Testis (tissue), 3 donors: ENCODE measurements around the gene ARID1B. TPM values are rescaled to one million over a fixed set of nuclear protein-coding genes. Genes with fewer than 3 reads are reported as not detected.

Source experiments
- DNase-seq: peaks from one replicate; pipeline ENCODE4 v3.0.0-alpha.2; 2019
- H3K27ac ChIP-seq, 2 donors: fragments of 200-600 bp; sonication (generic); one replicate each; pipeline ENCODE4 v1.5.1; 2019
- H3K27me3 ChIP-seq: fragments of 200-600 bp; sonication (generic); one replicate; pipeline ENCODE4 v1.5.1; 2019
- H3K36me3 ChIP-seq: fragments of 200-600 bp; sonication (generic); one replicate; pipeline ENCODE4 v1.5.1; 2017; ENCODE audit warnings: low read depth; ENCODE audit errors: missing control alignments
- H3K4me1 ChIP-seq: fragments of 200-600 bp; sonication (generic); one replicate; pipeline ENCODE4 v1.5.1; 2019
- H3K4me3 ChIP-seq, 2 donors: fragments of 200-600 bp; sonication (generic); one replicate each; pipeline ENCODE4 v1.5.1; 2017 to 2019
- H3K9me3 ChIP-seq: fragments of 200-600 bp; sonication (generic); one replicate; pipeline ENCODE4 v1.5.1; 2017
- POLR2A ChIP-seq: fragments of 450-650 bp; IDR thresholded peaks from one replicate; pipeline ENCODE4 v1.6.1; 2017; ENCODE audit warnings: antibody characterized with exemption, mild to moderate bottlenecking, moderate library complexity
- WGBS, 2 donors: methylation state at CpG; one replicate each; pipeline ENCODE4 v1.1.5; 2018; 5-methylcytosine and 5-hydroxymethylcytosine counted together
- intact Hi-C: fragments of 100-400 bp; cut with DNase I; formaldehyde crosslinking; loops from one replicate; pipeline ENCODE4 v1.15.1; 2023; ENCODE audit warnings: low total_unique reads
- polyA plus RNA-seq: library from polyadenylated mRNA; stranded (reverse); fragments of 350-450 nt; fragmentation: Illumina TruSeq; extraction: RNeasy Lipid Tissue Mini Kit (QIAGEN cat#74804); gene quantifications from one replicate; pipeline ENCODE4 v1.2.3, GENCODE V29; 2014; ENCODE audit warnings: low read depth, low replicate concordance; ENCODE audit not compliant: insufficient read depth
- total RNA-seq, 2 donors: library from RNA; depleted of rRNA; stranded (reverse); fragments of >200 nt; gene quantifications; one replicate each; pipeline ENCODE4 v1.2.3, GENCODE V29; 2016
- TF ChIP-seq, protein P1 (sequence below), 3 experiments: fragments of 450-650 bp in 2 of 3; fragments of 200-600 bp in 1 of 3; sonication (generic) in 1 of 3; IDR thresholded peaks; one replicate each; pipeline ENCODE4 v1.5.1; 2016 to 2019; ENCODE audit warnings: antibody characterized with exemption in 3 of 3, mild to moderate bottlenecking in 2 of 3, moderate library complexity in 1 of 3

The ARID1B gene
- total and polyA plus RNA-seq, 3 donors from 2014 or later: 26.2 to 126 (median 103) TPM

DNA sequence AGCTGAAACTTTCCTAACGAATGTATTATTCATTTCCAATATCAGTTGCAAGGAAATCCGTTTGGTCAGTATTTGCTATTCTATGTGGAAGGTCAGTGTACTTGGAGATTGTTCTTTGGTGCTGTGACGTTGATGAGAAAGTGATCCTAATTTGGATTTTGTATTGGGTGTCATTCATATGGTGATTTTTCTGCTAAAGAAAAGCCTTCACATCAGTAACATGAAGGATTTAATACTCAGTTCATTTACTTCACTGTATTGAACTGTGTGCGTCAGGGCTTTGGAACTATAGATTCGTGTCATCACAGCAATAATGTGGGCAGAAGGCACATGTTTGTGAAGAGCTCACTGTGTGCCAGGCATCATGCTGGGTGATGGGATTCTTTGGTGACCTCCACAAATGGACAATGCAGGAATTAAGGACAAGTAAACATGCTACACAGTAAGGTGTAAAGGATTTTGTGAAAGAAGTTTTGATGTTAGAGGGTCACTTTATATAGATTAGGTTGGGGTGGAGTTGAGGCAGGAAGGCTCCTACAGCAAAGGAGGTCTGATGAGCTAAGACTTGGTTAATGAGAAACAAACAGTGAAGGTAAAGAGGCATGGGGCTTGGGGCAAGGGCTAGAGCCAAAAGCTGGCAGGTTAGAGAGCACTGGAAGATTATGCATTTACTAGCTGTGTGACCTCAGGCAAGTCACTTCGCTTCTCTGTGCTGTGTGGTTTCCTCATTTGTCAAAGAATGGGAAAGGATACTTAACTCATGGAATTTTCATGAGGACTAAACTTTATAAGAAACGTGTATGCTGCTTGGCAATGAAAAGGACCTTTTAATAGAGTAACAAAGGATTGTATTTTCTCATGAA lies 12.1 kb downstream of the ARID1B start:
- Histone ChIP-seq H3K27ac (no peak overlapping the region), H3K4me3 (no peak overlapping the region), H3K27me3 (no peaks in the 10 kb centered on the region), H3K4me1 (peaks cover 8% of the 10 kb centered on the region), H3K36me3 (no peaks in the 10 kb centered on the region), H3K9me3 (no peaks in the 10 kb centered on the region)
- 79 to 81% methylated on average over 7 of the region's 7 CpGs for WGBS, 2 donors
- no peak for DNase-seq
- intact Hi-C loops: no loop called here
- TF ChIP-seq, protein P1, sequence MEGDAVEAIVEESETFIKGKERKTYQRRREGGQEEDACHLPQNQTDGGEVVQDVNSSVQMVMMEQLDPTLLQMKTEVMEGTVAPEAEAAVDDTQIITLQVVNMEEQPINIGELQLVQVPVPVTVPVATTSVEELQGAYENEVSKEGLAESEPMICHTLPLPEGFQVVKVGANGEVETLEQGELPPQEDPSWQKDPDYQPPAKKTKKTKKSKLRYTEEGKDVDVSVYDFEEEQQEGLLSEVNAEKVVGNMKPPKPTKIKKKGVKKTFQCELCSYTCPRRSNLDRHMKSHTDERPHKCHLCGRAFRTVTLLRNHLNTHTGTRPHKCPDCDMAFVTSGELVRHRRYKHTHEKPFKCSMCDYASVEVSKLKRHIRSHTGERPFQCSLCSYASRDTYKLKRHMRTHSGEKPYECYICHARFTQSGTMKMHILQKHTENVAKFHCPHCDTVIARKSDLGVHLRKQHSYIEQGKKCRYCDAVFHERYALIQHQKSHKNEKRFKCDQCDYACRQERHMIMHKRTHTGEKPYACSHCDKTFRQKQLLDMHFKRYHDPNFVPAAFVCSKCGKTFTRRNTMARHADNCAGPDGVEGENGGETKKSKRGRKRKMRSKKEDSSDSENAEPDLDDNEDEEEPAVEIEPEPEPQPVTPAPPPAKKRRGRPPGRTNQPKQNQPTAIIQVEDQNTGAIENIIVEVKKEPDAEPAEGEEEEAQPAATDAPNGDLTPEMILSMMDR (IDR thresholded peaks at IDR 0.05): no peak
- no peak for TF ChIP-seq POLR2A

DNA sequence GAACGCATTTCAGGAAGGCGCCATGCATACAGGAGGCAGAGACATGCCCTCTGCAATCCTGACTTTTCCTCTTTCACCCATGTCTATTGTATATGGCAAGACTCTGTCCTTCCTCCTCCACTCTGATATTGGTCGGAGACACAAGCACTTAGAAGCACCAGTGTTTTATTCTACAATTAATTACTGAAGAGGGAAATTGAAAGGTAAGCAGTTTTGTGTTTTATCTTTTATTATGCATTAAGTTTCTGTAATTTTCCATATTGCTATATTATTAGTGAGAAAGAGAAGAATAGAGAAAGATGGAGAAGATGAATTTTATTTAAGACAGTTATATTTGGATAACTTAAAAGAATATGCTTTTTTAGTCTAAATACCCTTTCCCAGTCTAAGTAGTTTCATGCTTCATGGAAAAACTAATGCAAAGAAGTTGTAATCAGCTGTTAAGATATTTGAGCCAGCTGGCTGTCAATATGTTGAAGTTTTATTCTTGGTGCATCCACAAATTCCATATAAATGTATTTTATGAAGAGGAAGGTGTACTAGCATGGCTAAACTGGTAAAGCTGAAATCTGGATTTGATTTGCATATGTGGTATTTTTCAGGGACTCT lies 13.6 kb downstream of the ARID1B start:
- Histone ChIP-seq H3K4me1 (peaks cover 20% of the 10 kb centered on the region), H3K27ac (no peak overlapping the region), H3K36me3 (no peaks in the 10 kb centered on the region), H3K9me3 (no peaks in the 10 kb centered on the region), H3K4me3 (no peak overlapping the region), H3K27me3 (no peaks in the 10 kb centered on the region)
- TF ChIP-seq, protein P1 (IDR thresholded peaks at IDR 0.05): no peak
- 86 to 90% methylated on average over 3 of the region's 3 CpGs for WGBS, 2 donors
- intact Hi-C loops: no loop called here
- no peak for DNase-seq

DNA sequence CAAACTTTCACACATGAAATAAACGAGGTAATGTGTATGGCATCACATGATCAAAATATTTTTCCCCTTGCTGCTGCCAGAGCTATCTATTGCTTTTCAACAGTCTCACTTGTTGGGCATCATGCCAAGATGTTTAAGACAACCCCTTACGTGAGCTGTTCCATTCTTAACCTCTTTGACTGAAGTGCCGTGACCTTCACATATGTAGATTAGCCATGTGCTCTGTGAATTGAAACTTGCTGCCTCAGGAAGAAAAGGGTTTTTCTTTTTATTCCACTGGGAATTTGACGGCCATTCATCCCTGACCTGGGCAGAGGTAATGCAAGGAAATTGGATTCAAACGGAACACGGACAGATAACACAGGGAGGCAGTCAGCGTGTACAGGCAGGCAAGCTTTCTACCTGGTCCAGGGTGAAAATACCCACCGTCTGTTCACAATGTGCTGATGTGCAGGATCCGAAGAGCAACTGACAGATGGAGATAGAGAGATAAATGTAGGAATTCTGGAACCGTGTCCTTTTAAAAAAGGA lies 14.2 kb downstream of the ARID1B start:
- Histone ChIP-seq H3K4me3 (no peak overlapping the region), H3K27ac (no peak overlapping the region), H3K36me3 (no peaks in the 10 kb centered on the region), H3K27me3 (no peaks in the 10 kb centered on the region), H3K9me3 (no peaks in the 10 kb centered on the region), H3K4me1 (peaks cover 24% of the 10 kb centered on the region)
- DNase-seq: no peak
- TF ChIP-seq, protein P1 (IDR thresholded peaks at IDR 0.05): no peak
- TF ChIP-seq POLR2A: no peak
- 27 to 35% methylated on average over 10 of the region's 10 CpGs for WGBS, 2 donors
- intact Hi-C loops: no loop called here

DNA sequence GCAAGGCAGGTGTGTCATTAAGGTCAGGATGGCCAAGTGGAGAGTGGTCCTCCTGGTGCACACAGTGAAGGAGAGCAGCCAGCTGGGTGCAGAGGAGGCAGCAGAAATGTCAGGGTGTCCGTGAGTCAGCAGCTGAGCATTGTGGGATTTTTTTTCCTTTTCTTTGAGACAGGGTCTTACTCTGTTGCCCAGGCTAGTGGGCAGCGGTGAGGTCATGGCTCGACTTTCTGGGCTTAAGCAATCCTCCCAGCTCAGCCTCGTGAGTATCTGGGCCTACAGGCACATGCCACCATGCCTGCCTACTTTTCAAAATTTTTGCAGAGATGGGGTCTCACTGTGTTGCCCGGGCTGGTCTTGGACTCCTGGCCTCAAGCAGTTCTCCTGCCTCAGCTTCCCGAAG lies 16.0 kb downstream of the ARID1B start:
- TF ChIP-seq, protein P1 (IDR thresholded peaks at IDR 0.05): no peak
- no peak for TF ChIP-seq POLR2A
- Histone ChIP-seq H3K27ac (no peak overlapping the region), H3K4me1 (peaks cover 28% of the 10 kb centered on the region), H3K9me3 (no peaks in the 10 kb centered on the region), H3K4me3 (no peak overlapping the region), H3K36me3 (no peaks in the 10 kb centered on the region), H3K27me3 (no peaks in the 10 kb centered on the region)
- WGBS, 2 donors: 80 to 92% methylated on average over 6 of the region's 6 CpGs
- no peak for DNase-seq
- intact Hi-C loops: no loop called here
